Skeletal muscle satellite cell (primary cell): ENCODE measurements around the gene ACAD10. TPM values are rescaled to one million over a fixed set of nuclear protein-coding genes. Genes with fewer than 3 reads are reported as not detected.
"Not testable (repeated sequence)": the region's sequence is repeated elsewhere in the genome, so short reads cannot be mapped to it uniquely, and the experiment has no call there.

Source experiments
- H3K27me3 ChIP-seq: 2 replicates; pipeline ENCODE4 v1.7.0; 2013; ENCODE audit warnings: low read length; ENCODE audit not compliant: control insufficient read depth, insufficient read depth
- H3K36me3 ChIP-seq: 2 replicates; pipeline ENCODE4 v1.7.0; 2013; ENCODE audit warnings: mild to moderate bottlenecking, control low read depth, low read length; ENCODE audit not compliant: insufficient read depth
- H3K4me1 ChIP-seq: 2 replicates; pipeline ENCODE4 v1.7.0; 2013; ENCODE audit warnings: low read length; ENCODE audit not compliant: control insufficient read depth, insufficient read depth
- H3K4me2 ChIP-seq: 2 replicates; pipeline ENCODE4 v1.7.0; 2013; ENCODE audit warnings: mild to moderate bottlenecking, low read length
- H3K4me3 ChIP-seq: 2 replicates; pipeline ENCODE4 v1.7.0; 2013; ENCODE audit warnings: low read length
- H3K9ac ChIP-seq: 2 replicates; pipeline ENCODE4 v1.7.0; 2013; ENCODE audit warnings: mild to moderate bottlenecking, low read depth, low read length, moderate library complexity
- H3K9me3 ChIP-seq: replicated peaks from 2 replicates; pipeline ENCODE4 v1.7.0; 2013; ENCODE audit warnings: mild to moderate bottlenecking, control low read depth, low read length
- total RNA-seq: library from RNA; depleted of rRNA; stranded (reverse); fragments of >200 nt; gene quantifications from 2 replicates; pipeline ENCODE4 v1.2.3, GENCODE V29; 2012; rRNA removed

ACAD10 gene
- 13.7 and 18.1 TPM in 2 replicates for total RNA-seq

GRCh38 chr12:111685811-111686573 is at the start of gene ACAD10, which contains the start of gene BRAP:
ACAD10 (plus strand) TSS chr12:111686053; CDS start chr12:111692710, 6,657 bp downstream.
BRAP (minus strand) TSS chr12:111685956; CDS start chr12:111685792, 164 bp downstream.
- Histone ChIP-seq H3K4me2 (peak within 1 kb of the TSS; percentile 91), H3K9me3 (no peaks in the 10 kb centered on the region), H3K9ac (peak within 1 kb of the TSS; percentile 94), H3K4me3 (peak within 1 kb of the TSS; percentile 82), H3K4me1 (peaks cover 18% of the 10 kb centered on the region), H3K27me3 (no peaks in the 10 kb centered on the region), H3K36me3 (peaks cover 22% of the 10 kb centered on the region)

GRCh38 chr12:111636209-111636945 is 49.5 kb upstream of the ACAD10 start:
- Histone ChIP-seq H3K4me3 (no peak overlapping the region), H3K9ac (peak overlapping the region; percentile 5), H3K4me1 (peaks cover 12% of the 10 kb centered on the region), H3K36me3 (peaks cover 5% of the 10 kb centered on the region), H3K4me2 (peak overlapping the region; percentile 35), H3K9me3 (no peaks in the 10 kb centered on the region), H3K27me3 (no peaks in the 10 kb centered on the region)

GRCh38 chr12:111638556-111638955 is 47.3 kb upstream of the ACAD10 start:
- Histone ChIP-seq H3K9me3 (no peaks in the 10 kb centered on the region), H3K4me1 (peaks cover 16% of the 10 kb centered on the region), H3K27me3 (no peaks in the 10 kb centered on the region), H3K4me2 (no peak overlapping the region), H3K4me3 (no peak overlapping the region), H3K36me3 (peaks cover 17% of the 10 kb centered on the region), H3K9ac (no peak overlapping the region)

GRCh38 chr12:111640506-111640905 is 45.3 kb upstream of the ACAD10 start:
- peaks cover 16% of the 10 kb centered on the region for H3K4me1 ChIP-seq
- no peak overlapping the region for H3K4me3 ChIP-seq
- H3K9me3 ChIP-seq: no peaks in the 10 kb centered on the region
- H3K4me2 ChIP-seq: no peak overlapping the region
- H3K9ac ChIP-seq: no peak overlapping the region
- H3K36me3 ChIP-seq: peaks cover 32% of the 10 kb centered on the region
- no peaks in the 10 kb centered on the region for H3K27me3 ChIP-seq

GRCh38 chr12:111642681-111643426 is 43.0 kb upstream of the ACAD10 start:
- H3K9ac ChIP-seq: no peak overlapping the region
- H3K4me2 ChIP-seq: no peak overlapping the region
- no peaks in the 10 kb centered on the region for H3K27me3 ChIP-seq
- peaks cover 51% of the 10 kb centered on the region for H3K36me3 ChIP-seq
- no peaks in the 10 kb centered on the region for H3K9me3 ChIP-seq
- H3K4me3 ChIP-seq: no peak overlapping the region
- H3K4me1 ChIP-seq: peaks cover 3% of the 10 kb centered on the region

- Histone ChIP-seq H3K4me1 (peaks cover 3% of the 10 kb centered on the region), H3K4me2 (no peak overlapping the region), H3K4me3 (no peak overlapping the region), H3K9me3 (no peaks in the 10 kb centered on the region), H3K27me3 (no peaks in the 10 kb centered on the region), H3K9ac (no peak overlapping the region), H3K36me3 (peaks cover 49% of the 10 kb centered on the region)
Measured at GRCh38 chr12:111643427-111643826, 42.4 kb upstream of the ACAD10 start.

GRCh38 chr12:111645433-111645832 is 40.4 kb upstream of the ACAD10 start:
- no peak overlapping the region for H3K4me2 ChIP-seq
- H3K9ac ChIP-seq: no peak overlapping the region
- peaks cover 60% of the 10 kb centered on the region for H3K36me3 ChIP-seq
- H3K4me1 ChIP-seq: peaks cover 3% of the 10 kb centered on the region
- no peak overlapping the region for H3K4me3 ChIP-seq
- H3K27me3 ChIP-seq: no peaks in the 10 kb centered on the region
- no peaks in the 10 kb centered on the region for H3K9me3 ChIP-seq

GRCh38 chr12:111650912-111651311 is 34.9 kb upstream of the ACAD10 start:
- Histone ChIP-seq H3K9ac (no peak overlapping the region), H3K36me3 (peaks cover 61% of the 10 kb centered on the region), H3K9me3 (no peaks in the 10 kb centered on the region), H3K27me3 (no peaks in the 10 kb centered on the region), H3K4me2 (no peak overlapping the region), H3K4me1 (no peaks in the 10 kb centered on the region), H3K4me3 (no peak overlapping the region)

GRCh38 chr12:111652530-111652929 is 33.3 kb upstream of the ACAD10 start:
- not testable (repeated sequence) for H3K4me3 ChIP-seq, H3K27me3 ChIP-seq, H3K9ac ChIP-seq, H3K9me3 ChIP-seq, H3K4me2 ChIP-seq, H3K4me1 ChIP-seq
- H3K36me3 ChIP-seq: peaks cover 55% of the 10 kb centered on the region

GRCh38 chr12:111653596-111653995 is 32.3 kb upstream of the ACAD10 start:
- H3K36me3 ChIP-seq: peaks cover 55% of the 10 kb centered on the region
- H3K4me1 ChIP-seq: no peaks in the 10 kb centered on the region
- H3K9ac ChIP-seq: no peak overlapping the region
- no peak overlapping the region for H3K4me3 ChIP-seq
- no peaks in the 10 kb centered on the region for H3K9me3 ChIP-seq
- H3K4me2 ChIP-seq: no peak overlapping the region
- no peaks in the 10 kb centered on the region for H3K27me3 ChIP-seq

GRCh38 chr12:111655356-111655755 is 30.5 kb upstream of the ACAD10 start:
- no peak overlapping the region for H3K4me3 ChIP-seq
- no peaks in the 10 kb centered on the region for H3K27me3 ChIP-seq
- no peaks in the 10 kb centered on the region for H3K9me3 ChIP-seq
- H3K4me1 ChIP-seq: no peaks in the 10 kb centered on the region
- H3K4me2 ChIP-seq: no peak overlapping the region
- H3K9ac ChIP-seq: no peak overlapping the region
- H3K36me3 ChIP-seq: peaks cover 48% of the 10 kb centered on the region
